Kidney glomerular epithelial cell (primary cell): ENCODE data around the gene ACAD8.
"Not testable (repeated sequence)": the region's sequence is repeated elsewhere in the genome, so short reads cannot be mapped to it uniquely, and the experiment has no call there.

Source experiments
- DNase-seq: peaks from one replicate; lab custom pipeline; 2025; lab: John Stamatoyannopoulos, UW

Gene ACAD8

GRCh38 chr11:134240592-134240991 is 12.8 kb upstream of the ACAD8 start:
- no peak for DNase-seq

DNA sequence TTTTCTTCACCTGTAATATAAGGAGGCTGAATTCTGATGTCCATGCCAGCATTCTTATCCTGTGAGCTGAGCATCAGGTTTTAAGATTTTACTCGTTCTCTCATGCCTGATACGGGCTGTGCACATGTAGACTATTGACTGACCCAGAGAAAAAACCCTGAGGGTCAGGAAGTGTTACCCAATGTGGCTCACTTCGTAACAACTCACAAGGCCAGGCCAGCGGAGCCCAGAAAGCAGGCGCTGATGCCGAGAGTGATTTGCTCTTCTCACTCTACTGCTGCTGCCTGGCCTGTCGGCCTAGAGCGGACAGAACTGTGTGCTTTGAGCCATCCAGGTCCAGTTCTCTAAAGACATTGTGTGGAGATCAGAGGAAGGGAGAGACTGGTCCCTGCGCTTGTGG is 11.0 kb upstream of the ACAD8 start:
- DNase-seq = no peak

DNA sequence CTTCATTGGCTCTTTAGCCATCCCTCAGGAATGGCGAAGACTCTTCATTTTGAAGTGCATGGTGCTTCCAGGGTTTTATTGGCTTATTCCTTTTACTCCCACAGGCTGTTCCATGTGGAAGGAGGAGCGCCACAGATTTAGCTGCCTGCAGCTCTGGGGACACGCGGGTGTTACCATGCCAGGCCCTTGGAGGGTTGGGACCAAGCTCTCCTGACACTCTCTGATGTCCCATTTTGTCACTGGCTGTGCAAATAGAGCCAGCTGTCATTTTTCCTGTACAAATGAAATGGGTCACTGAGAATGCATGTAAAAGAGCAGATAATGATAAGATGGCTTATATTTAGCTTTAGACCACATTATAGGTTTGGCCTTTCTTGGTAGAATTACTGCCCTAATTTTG is 9.5 kb upstream of the ACAD8 start:
- no peak for DNase-seq

- no peak for DNase-seq
These were observed 8.8 kb upstream of the ACAD8 start for GRCh38 chr11:134244593-134244992.

DNA sequence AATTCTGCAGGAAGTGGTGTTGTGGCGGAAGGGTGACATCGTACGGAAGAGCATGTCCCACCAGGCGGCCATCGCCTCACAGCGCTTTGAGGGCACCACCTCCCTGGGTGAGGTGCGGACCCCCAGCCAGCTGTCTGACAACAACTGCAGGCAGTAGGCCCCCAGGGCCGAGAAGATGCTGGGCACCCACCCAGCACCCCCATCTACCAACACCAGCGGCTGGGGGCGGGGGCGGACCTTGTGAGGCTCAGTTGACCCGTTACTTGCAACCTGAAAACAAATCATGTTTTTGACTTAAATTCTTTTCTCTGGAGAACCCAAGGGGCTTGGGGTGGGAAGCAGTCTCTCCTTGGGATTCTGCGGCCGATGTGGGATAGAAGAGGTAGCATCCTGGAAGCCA is 7.9 kb upstream of the ACAD8 start:
- no peak for DNase-seq

DNA sequence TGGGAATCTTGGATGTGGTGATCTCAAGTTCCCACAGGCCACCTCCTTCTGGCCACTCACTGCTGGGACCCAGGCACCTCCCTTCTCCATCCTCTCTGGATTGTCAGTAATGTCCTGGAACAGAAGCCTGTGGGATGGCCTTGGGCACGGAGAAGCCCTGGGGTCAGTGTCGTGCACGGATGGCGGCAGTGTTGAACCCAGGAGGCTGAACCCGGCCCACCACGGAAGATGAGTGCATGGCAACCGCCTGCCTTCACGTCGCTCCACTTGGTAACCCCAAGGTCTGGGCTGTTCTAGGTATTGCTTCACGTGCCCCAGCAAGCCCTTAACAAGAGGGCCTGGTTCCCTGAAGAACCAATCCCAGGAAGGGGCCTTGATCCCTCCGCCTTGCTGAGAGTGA is 7.3 kb upstream of the ACAD8 start:
- no peak for DNase-seq

DNA sequence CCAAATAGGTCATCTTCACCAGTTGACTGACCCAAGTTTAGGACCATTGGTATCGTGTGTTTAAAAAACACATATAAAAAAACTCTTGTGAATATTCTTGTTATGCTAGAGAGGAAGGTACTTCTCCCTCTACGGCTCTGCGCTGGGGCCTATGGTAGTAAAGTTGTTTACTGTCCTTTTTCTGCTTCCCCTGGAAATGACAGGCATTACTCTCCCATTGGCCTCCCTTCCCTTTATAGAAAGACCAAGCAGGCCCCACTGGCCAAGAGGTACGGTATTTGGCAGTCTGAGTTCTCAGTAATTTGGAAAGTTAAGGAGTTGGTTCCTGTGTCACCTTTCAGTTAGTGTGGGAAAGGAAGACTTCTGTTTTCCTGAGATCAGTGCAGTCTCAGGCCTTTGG is 6.7 kb upstream of the ACAD8 start:
- DNase-seq = no peak

DNA sequence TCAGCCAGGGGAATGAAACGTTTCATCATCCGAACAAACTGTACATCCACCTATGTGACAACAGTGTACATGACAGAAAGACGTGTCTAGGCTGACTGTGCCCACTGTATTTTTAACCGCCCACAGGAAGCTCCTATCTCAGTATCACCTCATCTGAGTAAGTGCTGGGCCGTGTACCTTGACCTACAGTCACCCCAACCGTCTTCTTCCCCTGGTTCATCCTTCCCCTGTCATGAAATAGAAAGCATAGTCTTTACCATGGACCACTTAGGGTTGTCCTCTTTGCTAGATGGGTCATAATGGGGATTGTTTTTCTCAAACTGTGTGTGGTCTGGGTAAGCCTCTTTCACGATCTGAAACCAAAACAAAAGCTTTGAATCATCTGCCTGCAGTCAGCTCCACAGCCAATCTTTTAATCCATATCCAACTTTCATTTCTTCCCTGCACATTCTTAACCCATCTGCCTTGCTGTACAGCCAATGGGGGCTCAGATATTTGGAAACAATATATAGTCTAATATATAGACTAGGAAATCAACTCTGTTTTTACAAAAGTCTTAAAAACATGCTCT is 4.4 kb upstream of the ACAD8 start:
- DNase-seq = no peak

- DNase-seq = no peak
These were observed 3.1 kb upstream of the ACAD8 start for GRCh38 chr11:134250246-134250645.

GRCh38 chr11:134250675-134251074 is 2.7 kb upstream of the ACAD8 start:
- DNase-seq = no peak

GRCh38 chr11:134252346-134253187 is 801 bp upstream of the ACAD8 start:
- DNase-seq = no peak

GRCh38 chr11:134254433-134255183 is 1.2 kb downstream of the ACAD8 start:
- DNase-seq = no peak

DNA sequence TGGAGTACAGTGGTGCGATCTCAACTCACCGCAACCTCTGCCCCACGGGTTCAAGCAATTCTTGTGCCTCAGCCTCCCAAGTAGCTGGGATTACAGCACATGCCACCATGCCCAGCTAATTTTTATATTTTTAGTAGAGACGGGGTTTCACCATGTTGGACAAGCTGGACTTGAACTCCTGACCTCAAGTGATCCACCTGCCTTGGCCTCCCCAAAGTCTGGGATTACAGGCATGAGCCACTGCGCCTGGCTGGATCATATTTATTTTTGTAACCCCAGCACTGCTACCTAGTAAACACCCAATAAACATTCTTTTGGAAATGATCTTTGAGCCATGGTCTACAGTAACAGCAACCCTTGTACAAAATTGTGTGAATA is 1.8 kb downstream of the ACAD8 start:
- not testable (repeated sequence) for DNase-seq

DNA sequence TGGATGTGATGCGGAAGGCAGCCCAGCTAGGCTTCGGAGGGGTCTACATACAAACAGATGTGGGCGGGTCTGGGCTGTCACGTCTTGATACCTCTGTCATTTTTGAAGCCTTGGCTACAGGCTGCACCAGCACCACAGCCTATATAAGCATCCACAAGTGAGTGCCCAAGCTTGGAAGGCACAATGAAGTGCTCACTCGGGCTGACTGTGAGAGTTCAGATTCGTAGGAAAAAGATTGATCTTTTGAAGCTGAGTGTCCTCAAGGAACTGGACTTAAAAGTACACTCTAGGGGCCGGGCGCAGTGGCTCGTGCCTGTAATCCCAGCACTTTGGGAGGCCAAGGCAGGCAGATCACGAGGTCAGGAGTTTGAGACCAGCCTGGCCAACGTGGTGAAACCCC is 3.7 kb downstream of the ACAD8 start:
- DNase-seq = no peak

DNA sequence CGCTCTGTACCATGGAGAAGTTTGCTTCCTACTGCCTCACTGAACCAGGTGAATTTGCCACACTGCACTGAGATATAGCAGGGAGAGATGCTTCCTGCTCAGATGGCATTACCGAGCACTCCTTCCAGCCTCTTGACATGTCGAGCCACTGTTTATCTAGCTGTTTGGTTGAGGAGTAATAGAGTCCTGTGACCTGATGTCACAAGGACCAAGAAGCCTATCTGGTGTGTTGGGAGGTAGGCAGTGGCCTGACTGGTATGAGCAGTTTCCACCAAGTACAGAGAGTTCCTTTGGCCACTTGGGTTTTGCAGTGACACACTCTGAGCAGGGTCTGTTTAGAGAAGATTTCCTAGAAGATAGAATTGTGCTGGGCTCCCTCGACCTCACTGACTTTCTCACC is 5.2 kb downstream of the ACAD8 start:
- DNase-seq = no peak

DNA sequence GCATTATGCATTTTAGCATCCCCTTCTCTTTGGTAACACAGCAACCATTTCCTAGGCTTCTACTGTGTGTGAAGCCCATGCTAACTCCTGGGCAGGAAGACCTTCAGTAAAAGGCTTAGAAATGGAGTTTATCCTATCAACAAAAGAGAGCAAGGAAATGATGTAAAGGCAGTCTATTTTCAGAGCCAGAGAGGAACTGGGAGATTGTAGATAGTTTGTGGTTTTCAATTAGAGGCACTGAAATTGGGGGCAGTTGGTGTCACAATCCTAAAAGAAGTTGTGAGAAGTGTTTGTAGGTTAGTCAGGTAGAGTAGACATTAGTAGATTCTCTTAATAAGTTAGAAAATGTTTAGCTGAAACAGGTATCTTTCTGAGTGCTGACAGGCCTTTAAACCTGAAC is 7.1 kb downstream of the ACAD8 start:
- DNase-seq = no peak

DNA sequence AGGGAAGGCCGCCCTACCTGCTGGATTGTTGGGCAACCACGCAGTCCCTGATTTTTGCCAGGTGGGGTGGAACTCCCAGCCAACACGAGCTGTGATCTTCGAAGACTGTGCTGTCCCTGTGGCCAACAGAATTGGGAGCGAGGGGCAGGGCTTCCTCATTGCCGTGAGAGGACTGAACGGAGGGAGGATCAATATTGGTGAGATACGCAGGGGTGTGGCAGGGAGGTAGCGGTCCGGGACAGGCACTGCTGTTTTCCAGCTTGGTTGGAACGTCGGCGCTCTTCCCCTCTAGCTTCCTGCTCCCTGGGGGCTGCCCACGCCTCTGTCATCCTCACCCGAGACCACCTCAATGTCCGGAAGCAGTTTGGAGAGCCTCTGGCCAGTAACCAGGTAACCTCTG is 7.6 kb downstream of the ACAD8 start:
- no peak for DNase-seq

DNA sequence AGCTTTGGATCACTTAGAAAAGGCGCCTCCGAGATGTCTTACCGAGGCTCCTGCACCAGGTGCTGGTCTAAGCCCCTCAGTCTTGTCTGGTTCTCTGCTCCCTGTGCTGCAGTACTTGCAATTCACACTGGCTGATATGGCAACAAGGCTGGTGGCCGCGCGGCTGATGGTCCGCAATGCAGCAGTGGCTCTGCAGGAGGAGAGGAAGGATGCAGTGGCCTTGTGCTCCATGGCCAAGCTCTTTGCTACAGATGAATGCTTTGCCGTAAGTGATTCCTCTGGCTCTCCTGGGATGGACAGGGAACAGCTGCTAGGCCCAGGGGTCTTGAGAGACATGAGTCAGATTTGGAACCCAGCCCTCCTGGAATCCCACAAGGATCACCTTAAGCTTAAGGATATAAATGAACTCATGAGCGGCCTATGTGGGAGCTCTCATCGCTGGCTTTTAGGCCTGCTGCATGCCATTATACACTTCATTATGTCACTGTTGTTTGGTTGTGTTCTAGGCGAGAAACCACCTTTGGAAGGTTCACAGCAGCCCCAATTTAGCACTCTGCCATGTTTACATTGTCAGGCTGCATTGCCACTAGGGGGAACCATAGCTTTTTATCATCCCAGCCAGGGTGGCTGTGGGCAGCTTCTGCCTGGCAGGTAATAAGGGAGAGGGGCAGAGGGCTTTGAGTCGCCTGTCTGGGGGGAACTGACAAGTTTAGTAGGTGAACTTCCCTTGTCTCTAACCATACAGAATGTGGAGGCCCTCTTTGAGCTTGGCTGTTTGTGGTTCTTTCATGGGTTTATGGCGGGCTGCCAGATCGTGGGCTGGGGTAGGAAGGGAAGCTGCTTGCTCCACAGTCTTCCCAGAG is 8.5 kb downstream of the ACAD8 start:
- peak; percentile 3 for DNase-seq

DNA sequence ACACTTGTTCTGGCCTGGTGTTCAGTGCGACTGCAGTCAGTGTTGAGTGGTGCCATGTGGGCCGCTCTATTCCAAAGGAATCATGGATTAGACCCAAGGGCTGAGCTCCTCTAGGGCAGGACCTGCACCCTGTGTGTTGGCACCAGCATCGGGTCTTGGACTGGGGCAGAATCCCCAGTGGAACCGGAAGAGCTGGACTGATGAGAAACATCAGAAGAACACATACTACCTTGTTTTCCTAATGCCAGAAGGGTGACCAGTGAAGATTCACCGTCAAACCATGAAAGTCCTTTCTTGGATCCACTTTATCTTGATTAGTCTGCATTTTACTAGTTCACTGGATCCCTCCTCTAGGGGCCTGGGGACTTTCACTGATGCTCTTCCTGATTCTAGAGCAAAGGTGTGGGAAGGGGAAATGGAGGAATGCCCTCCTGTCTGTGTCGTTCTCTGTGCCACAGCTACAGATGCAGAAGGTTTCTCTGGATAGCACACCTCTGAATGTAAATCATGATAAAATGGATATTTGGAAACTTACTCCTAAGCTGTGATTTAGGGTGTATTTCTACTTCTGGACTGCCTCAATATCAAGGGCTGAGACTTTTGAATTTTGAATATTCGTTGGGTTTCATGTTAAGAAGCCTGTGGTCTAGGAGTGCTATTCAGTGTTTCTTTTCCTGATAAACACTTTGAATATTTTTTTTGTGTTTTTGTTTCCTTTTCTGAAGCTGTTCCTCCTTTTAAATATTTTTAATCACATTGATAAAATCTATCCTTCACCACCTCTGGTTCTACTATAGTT is 11.8 kb downstream of the ACAD8 start:
- no peak for DNase-seq

DNA sequence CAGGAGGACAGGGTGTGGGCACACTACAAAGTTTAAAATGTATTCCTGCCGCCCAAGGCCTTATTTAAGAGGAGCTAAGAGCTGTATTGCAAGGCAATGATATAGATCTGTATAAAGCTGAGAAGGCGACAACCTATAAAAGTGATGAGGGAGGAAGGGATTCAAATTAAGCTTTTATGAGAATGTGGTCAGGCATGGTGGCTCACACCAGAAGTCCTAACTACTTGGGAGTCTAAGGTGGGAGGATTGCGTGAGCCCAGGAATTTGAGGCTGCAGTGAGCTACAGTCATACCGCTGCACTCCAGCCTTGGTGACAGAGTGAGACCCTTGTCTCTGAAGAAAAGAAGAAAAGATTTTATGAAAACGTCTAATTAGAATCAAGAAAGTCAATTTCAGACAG is 13.1 kb downstream of the ACAD8 start:
- DNase-seq = no peak

DNA sequence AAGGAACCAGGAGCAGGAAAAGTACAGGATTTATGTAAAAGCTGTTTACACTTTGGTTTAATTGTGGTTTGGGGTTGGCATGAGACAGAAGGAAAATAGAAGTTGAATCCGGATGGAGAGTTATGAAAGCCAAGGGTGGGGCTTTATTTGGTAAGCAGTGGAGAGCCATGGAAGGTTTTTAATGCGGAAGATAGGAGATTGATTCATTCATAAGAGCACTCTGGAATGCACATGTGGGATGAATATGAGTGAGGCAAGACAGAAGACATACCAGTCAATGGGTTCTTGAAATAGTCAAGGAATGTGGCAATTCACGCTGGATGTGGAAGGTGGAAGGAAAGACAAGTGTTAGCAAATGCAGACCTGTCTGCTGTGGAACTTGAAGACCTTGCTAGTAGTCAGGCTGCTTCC is 13.5 kb downstream of the ACAD8 start:
- DNase-seq = no peak
